Vagina (tissue), 2 donors: ENCODE results near the gene COL27A1. TPM values are rescaled to one million over a fixed set of nuclear protein-coding genes. Genes with fewer than 3 reads are reported as not detected.

Source experiments
- DNase-seq, 2 donors: peaks; one replicate each; pipeline ENCODE4 v3.0.0-alpha.2; 2017; ENCODE audit errors: extremely low spot score in 2 of 2
- H3K27ac ChIP-seq: fragments of 200-600 bp; sonication (generic); one replicate; pipeline ENCODE4 v1.5.1; 2019
- H3K27me3 ChIP-seq: fragments of 200-600 bp; sonication (generic); one replicate; pipeline ENCODE4 v1.5.1; 2019
- H3K36me3 ChIP-seq, 2 donors: fragments of 200-600 bp; sonication (generic); one replicate each; pipeline ENCODE4 v1.5.1; 2017 to 2019
- H3K4me1 ChIP-seq: fragments of 200-600 bp; sonication (generic); one replicate; pipeline ENCODE4 v1.5.1; 2019
- H3K4me3 ChIP-seq, 2 donors: fragments of 200-600 bp; sonication (generic); 1 replicate in 1 of 2; 2 replicates in 1 of 2; pipeline ENCODE4 v1.5.1; 2016 to 2019
- H3K9me3 ChIP-seq: fragments of 200-600 bp; sonication (generic); one replicate; pipeline ENCODE4 v1.5.1; 2019
- POLR2A ChIP-seq, 2 donors: fragments of 450-650 bp; IDR thresholded peaks; one replicate each; pipeline ENCODE4 v1.6.1; 2017; ENCODE audit warnings: antibody characterized with exemption in 2 of 2, mild to moderate bottlenecking in 2 of 2, moderate library complexity in 2 of 2
- POLR2AphosphoS5 ChIP-seq, 2 donors: sonication (generic); formaldehyde crosslinking; IDR thresholded peaks; one replicate each; pipeline ENCODE4 v1.9.0; 2017; ENCODE audit warnings: antibody characterized with exemption in 2 of 2, mild to moderate bottlenecking in 2 of 2, low read depth in 1 of 2; ENCODE audit not compliant: insufficient read depth in 1 of 2
- intact Hi-C: fragments of 100-400 bp; cut with DNase I; formaldehyde crosslinking; loops from one replicate; pipeline ENCODE4 v1.15.1; 2023
- total RNA-seq: library from RNA; depleted of rRNA; stranded (reverse); fragments of >200 nt; gene quantifications from one replicate; pipeline ENCODE4 v1.2.3, GENCODE V29; 2016
- TF ChIP-seq, protein P1 (sequence below), 3 experiments: fragments of 450-650 bp in 2 of 3; fragments of 200-600 bp in 1 of 3; sonication (generic) in 1 of 3; IDR thresholded peaks; one replicate each; pipeline ENCODE4 v1.5.1; 2017 to 2019; ENCODE audit warnings: antibody characterized with exemption in 3 of 3, mild to moderate bottlenecking in 2 of 3, moderate library complexity in 2 of 3

COL27A1 gene
- total RNA-seq, 1 donor from 2014 or later, result 17.2 TPM

DNA sequence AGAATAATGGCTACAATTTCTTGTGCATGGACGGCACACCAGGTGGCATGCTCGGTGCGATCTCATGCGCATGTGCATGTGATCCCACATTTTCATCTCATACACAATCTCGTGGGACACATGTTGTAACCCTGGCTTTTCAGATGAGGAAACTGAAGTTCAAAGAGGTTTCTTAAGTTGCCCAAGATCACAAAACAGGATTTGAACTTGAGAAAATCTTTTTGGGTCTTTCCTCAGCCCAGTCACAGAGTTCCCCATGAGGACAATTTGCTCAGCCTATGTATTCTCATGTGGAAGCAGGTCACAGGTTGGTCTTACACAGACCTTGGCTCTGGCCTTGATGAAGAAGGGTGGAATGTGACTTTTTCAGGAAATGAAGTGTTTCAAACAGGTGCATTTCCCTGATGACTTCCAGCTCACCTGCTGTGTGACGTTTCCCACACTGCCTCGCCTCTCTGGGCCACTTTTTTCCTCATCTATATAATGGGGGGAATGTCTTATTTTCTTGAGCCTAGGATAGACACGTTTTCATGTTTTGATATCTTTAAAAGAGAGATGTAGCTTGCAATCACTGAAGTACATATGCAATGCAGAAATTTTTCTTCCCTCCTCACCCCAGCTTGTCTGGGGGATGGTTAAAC is 160.5 kb downstream of the COL27A1 start:
- H3K36me3 ChIP-seq, result no peaks in the 10 kb centered on the region
- H3K9me3 ChIP-seq, result no peaks in the 10 kb centered on the region
- peak; percentile 16 to 42 for DNase-seq
- TF ChIP-seq POLR2A (IDR thresholded peaks at IDR 0.05) (no peak), POLR2AphosphoS5 (IDR thresholded peaks at IDR 0.05; ENCODE audit: insufficient read depth in 1 of 2, low read depth in 1 of 2) (no peak)
- TF ChIP-seq, protein P1, sequence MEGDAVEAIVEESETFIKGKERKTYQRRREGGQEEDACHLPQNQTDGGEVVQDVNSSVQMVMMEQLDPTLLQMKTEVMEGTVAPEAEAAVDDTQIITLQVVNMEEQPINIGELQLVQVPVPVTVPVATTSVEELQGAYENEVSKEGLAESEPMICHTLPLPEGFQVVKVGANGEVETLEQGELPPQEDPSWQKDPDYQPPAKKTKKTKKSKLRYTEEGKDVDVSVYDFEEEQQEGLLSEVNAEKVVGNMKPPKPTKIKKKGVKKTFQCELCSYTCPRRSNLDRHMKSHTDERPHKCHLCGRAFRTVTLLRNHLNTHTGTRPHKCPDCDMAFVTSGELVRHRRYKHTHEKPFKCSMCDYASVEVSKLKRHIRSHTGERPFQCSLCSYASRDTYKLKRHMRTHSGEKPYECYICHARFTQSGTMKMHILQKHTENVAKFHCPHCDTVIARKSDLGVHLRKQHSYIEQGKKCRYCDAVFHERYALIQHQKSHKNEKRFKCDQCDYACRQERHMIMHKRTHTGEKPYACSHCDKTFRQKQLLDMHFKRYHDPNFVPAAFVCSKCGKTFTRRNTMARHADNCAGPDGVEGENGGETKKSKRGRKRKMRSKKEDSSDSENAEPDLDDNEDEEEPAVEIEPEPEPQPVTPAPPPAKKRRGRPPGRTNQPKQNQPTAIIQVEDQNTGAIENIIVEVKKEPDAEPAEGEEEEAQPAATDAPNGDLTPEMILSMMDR (IDR thresholded peaks at IDR 0.05), result no peak
- no peak overlapping the region for H3K27ac ChIP-seq
- no peaks in the 10 kb centered on the region for H3K4me1 ChIP-seq
- intact Hi-C loops, result no loop called here
- H3K27me3 ChIP-seq, result no peaks in the 10 kb centered on the region
- H3K4me3 ChIP-seq, result no peak overlapping the region

DNA sequence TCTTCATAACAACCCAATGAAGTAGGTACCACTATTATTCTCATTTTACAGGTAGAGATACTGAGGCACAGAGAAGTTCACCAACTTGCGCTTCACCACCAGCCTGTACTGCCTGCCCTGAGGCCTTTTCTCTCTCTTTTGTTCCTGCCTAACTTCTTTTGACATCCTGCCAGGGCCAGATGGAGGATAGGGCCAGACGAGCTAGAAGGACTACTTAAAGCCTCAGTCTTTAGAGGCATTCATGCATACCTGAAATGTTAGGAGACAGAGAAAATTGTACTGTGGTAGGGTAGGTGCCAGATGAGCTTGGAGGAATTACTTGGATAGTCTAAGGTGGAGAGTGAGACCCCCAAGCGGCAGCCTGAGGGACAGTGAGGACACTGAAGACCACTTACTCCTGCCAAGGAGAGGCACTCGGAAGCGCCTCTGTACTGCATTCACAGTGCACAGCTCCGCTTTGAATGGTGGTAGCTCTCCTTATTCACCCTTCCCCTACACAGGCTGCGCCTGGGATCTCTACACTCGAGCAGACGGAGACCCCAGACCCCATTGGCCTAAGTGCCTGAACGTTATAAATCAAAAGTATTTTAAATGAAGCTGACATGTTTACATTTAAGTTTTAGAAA is 161.4 kb downstream of the COL27A1 start:
- peak; percentile 19 to 80 for DNase-seq
- Histone ChIP-seq H3K4me3 (no peak overlapping the region), H3K27me3 (no peaks in the 10 kb centered on the region), H3K4me1 (no peaks in the 10 kb centered on the region), H3K27ac (no peak overlapping the region), H3K36me3 (no peaks in the 10 kb centered on the region), H3K9me3 (no peaks in the 10 kb centered on the region)
- TF ChIP-seq, protein P1 (IDR thresholded peaks at IDR 0.05), result no peak
- no peak for TF ChIP-seq POLR2AphosphoS5 (IDR thresholded peaks at IDR 0.05; ENCODE audit: insufficient read depth in 1 of 2, low read depth in 1 of 2)
- TF ChIP-seq POLR2A (IDR thresholded peaks at IDR 0.05), result no peak
- intact Hi-C loops, result no loop called here

DNA sequence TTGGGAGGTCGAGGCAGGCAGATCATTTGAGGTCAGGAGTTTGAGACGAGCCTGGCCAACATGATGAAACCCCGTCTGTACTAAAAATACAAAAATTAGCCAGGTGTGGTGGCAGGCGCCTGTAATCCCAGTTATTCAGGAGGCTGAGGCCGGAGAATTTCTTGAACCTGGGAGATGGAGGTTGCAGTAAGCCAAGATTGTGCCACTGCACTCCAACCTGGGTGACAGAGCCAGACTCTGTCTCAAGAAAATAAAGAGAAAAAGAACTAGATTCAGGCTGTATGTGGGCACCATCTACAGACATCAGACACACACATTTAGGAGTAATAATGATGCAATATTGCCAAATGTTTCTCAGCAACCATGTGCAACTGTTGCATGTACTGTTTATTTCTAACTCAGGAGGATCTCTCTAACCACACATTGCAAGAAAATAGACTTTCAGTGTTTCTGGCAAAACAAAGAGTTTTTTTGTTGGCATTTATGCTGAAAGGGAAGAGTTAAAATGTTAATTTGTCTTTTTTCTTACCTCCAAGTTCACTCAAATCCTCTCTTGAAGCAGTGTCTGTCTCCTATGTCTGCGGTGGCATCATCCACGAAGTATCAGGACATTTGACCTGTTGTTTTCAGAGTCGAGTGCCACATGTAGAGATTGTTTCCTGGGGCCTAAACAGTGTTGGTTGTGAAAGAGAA is 162.5 kb downstream of the COL27A1 start:
- Histone ChIP-seq H3K36me3 (no peaks in the 10 kb centered on the region), H3K27ac (no peak overlapping the region), H3K4me1 (no peaks in the 10 kb centered on the region), H3K9me3 (no peaks in the 10 kb centered on the region), H3K4me3 (no peak overlapping the region), H3K27me3 (no peaks in the 10 kb centered on the region)
- DNase-seq, result peak in 1 of 2 donors; percentile 12
- TF ChIP-seq POLR2A (IDR thresholded peaks at IDR 0.05), result no peak
- no peak for TF ChIP-seq POLR2AphosphoS5 (IDR thresholded peaks at IDR 0.05; ENCODE audit: insufficient read depth in 1 of 2, low read depth in 1 of 2)
- TF ChIP-seq, protein P1 (IDR thresholded peaks at IDR 0.05), result no peak
- intact Hi-C loops, result no loop called here

DNA sequence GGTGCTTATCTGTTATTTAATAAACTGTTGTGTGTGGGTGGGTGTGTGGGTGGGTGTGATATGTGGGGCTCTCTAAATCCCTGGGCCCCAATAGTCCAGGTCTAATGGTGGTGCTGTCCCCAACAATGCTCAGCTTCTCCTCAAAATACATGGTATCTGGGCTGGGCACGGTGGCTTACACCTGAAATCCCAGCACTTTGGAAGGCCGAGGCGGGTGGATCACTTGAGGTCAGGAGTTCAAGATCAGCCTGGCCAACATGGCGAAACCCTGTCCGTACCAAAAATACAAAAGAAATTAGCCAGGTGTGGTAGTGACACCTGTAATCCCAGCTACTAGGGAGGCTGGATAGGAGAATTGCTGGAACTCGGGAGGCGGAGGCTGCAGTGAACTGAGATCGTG is 163.1 kb downstream of the COL27A1 start:
- H3K27ac ChIP-seq, result no peak overlapping the region
- intact Hi-C loops, result no loop called here
- no peak overlapping the region for H3K4me3 ChIP-seq
- H3K27me3 ChIP-seq, result no peaks in the 10 kb centered on the region
- no peaks in the 10 kb centered on the region for H3K9me3 ChIP-seq
- no peaks in the 10 kb centered on the region for H3K4me1 ChIP-seq
- TF ChIP-seq, protein P1 (IDR thresholded peaks at IDR 0.05), result no peak
- TF ChIP-seq POLR2A (IDR thresholded peaks at IDR 0.05) (no peak), POLR2AphosphoS5 (IDR thresholded peaks at IDR 0.05; ENCODE audit: insufficient read depth in 1 of 2, low read depth in 1 of 2) (no peak)
- no peak for DNase-seq
- no peaks in the 10 kb centered on the region for H3K36me3 ChIP-seq
